GM12878 (cell line): ENCODE data around the gene LDLRAD3.

Source experiments
- CTCF ChIP-seq, 3 experiments: IDR thresholded peaks in 2 of 3; conservative IDR thresholded peaks in 1 of 3; 2 replicates each; pipeline ENCODE4 v1.5.1; 2011; ENCODE audit warnings: low read depth in 3 of 3, low read length in 3 of 3, mild to moderate bottlenecking in 3 of 3, control low read depth in 2 of 3, moderate library complexity in 2 of 3, inconsistent platforms in 1 of 3, mixed read lengths in 1 of 3; ENCODE audit not compliant: control insufficient read depth in 2 of 3, insufficient read depth in 1 of 3; ENCODE audit errors: extremely low read depth in 1 of 3
- LARP7 ChIP-seq: fragments of 450-650 bp; IDR thresholded peaks from 2 replicates; pipeline ENCODE4 v1.6.1; 2017; ENCODE audit warnings: mild to moderate bottlenecking
- NFYB ChIP-seq: IDR thresholded peaks from 2 replicates; pipeline ENCODE4 v1.6.1; 2011; ENCODE audit warnings: low read depth, mild to moderate bottlenecking, low read length, improper control_type of control experiment, moderate library complexity; ENCODE audit not compliant: insufficient read depth
- POU2F2 ChIP-seq: IDR thresholded peaks from 3 replicates; pipeline ENCODE4 v1.6.1; 2011; ENCODE audit warnings: low read depth, mild to moderate bottlenecking, low read length, borderline replicate concordance
- PRDM15 ChIP-seq: fragments of 450-650 bp; formaldehyde crosslinking; IDR thresholded peaks from 2 replicates; pipeline ENCODE4 v1.4.0; 2020; ENCODE audit warnings: mild to moderate bottlenecking, moderate library complexity
- SMC3 ChIP-seq: IDR thresholded peaks from 2 replicates; pipeline ENCODE4 v1.6.1; 2011; ENCODE audit warnings: low read length, improper control_type of control experiment, borderline replicate concordance

- no peak for TF ChIP-seq SMC3
- TF ChIP-seq LARP7: no peak
- TF ChIP-seq CTCF (IDR thresholded peaks at IDR 0.05 in 2 of 3, conservative IDR thresholded peaks at IDR 0.05 in 1 of 3; ENCODE audit: control insufficient read depth in 2 of 3, extremely low read depth in 1 of 3, insufficient read depth in 1 of 3, low read depth in 3 of 3, low read length in 3 of 3): no peak
- no peak for TF ChIP-seq NFYB
- TF ChIP-seq PRDM15 (CRISPR knock-in tag): no peak
- TF ChIP-seq POU2F2: no peak
These were observed 283.2 kb downstream of the LDLRAD3 start for GRCh38 chr11:36227044-36227443.
